ENCODE measurements around the gene KLHL14.
"Not testable (repeated sequence)": the region's sequence is repeated elsewhere in the genome, so short reads cannot be mapped to it uniquely, and the experiment has no call there.

KLHL14 gene

GRCh38 chr18:32804134-32804888, 31.5 kb upstream of the KLHL14 start:
- TF ChIP-seq CTCF (IDR thresholded peaks at IDR 0.05; ENCODE audit: low read depth, low read length, missing control alignments): no peak
- no peak for DNase-seq (ENCODE audit: extremely low read depth, low read depth)
- H3K4me3 ChIP-seq (replicated peaks; ENCODE audit: low read depth, low read length): no peak overlapping the region

- no peak for DNase-seq (ENCODE audit: extremely low read depth, low read depth)
These were observed 30.7 kb upstream of the KLHL14 start for GRCh38 chr18:32803568-32803967.

GRCh38 chr18:32802591-32803451, 30.0 kb upstream of the KLHL14 start:
- H3K4me3 ChIP-seq (replicated peaks; ENCODE audit: low read depth, low read length): no peak overlapping the region
- no peak for TF ChIP-seq CTCF (IDR thresholded peaks at IDR 0.05; ENCODE audit: low read depth, low read length, missing control alignments)
- no peak for DNase-seq (ENCODE audit: extremely low read depth, low read depth)

More at GRCh38 chr18:32803568-32803967, 30.7 kb upstream of the KLHL14 start:
- H3K4me3 ChIP-seq (replicated peaks; ENCODE audit: low read depth, low read length): no peak overlapping the region
- no peak for TF ChIP-seq CTCF (IDR thresholded peaks at IDR 0.05; ENCODE audit: low read depth, low read length, missing control alignments)

- no peak for DNase-seq (ENCODE audit: extremely low read depth, low read depth)
- TF ChIP-seq CTCF (IDR thresholded peaks at IDR 0.05; ENCODE audit: low read depth, low read length, missing control alignments): no peak
These were observed 28.4 kb upstream of the KLHL14 start for GRCh38 chr18:32801228-32801627.

GRCh38 chr18:32798209-32798960, 25.6 kb upstream of the KLHL14 start:
- H3K4me3 ChIP-seq (replicated peaks; ENCODE audit: low read depth, low read length): no peak overlapping the region
- no peak for TF ChIP-seq CTCF (IDR thresholded peaks at IDR 0.05; ENCODE audit: low read depth, low read length, missing control alignments)
- DNase-seq (ENCODE audit: extremely low read depth, low read depth): no peak

More at GRCh38 chr18:32801228-32801627, 28.4 kb upstream of the KLHL14 start:
- no peak overlapping the region for H3K4me3 ChIP-seq (replicated peaks; ENCODE audit: low read depth, low read length)

- not testable (repeated sequence) for H3K4me3 ChIP-seq (replicated peaks; ENCODE audit: low read depth, low read length); DNase-seq (ENCODE audit: extremely low read depth, low read depth)
These were observed 21.8 kb upstream of the KLHL14 start for GRCh38 chr18:32794667-32795066.

Data from HFF-Myc (cell line).